Measurements from ENCODE around the gene CORO6. TPM values are rescaled to one million over a fixed set of nuclear protein-coding genes. Genes with fewer than 3 reads are reported as not detected.

The CORO6 gene
- total and polyA plus RNA-seq, 2 of the 13 experiments (the other 11 are each of a cell fraction or from before 2014, with no cell fraction given) = 0.42 to 0.82 TPM

- TF ChIP-seq TFDP2 (CRISPR knock-in tag; IDR thresholded peaks at IDR 0.05) (no peak; the same call in 1 of the 2 replicates), DMAP1 (CRISPR knock-in tag; IDR thresholded peaks at IDR 0.05) (0 out of 2 replicates have a peak, but pooled peaks have one; percentile 58), ZKSCAN8 (CRISPR knock-in tag; IDR thresholded peaks at IDR 0.05; ENCODE audit: borderline replicate concordance) (no peak), MIXL1 (CRISPR knock-in tag; IDR thresholded peaks at IDR 0.05) (no peak), FUBP1 (CRISPR knock-in tag; IDR thresholded peaks at IDR 0.05; ENCODE audit: borderline replicate concordance) (no peak), ZNF766 (CRISPR knock-in tag; IDR thresholded peaks at IDR 0.05; ENCODE audit: borderline replicate concordance) (no peak), DNMT3B (CRISPR knock-in tag; conservative IDR thresholded peaks at IDR 0.05) (no peak), FOXK1 (CRISPR knock-in tag; IDR thresholded peaks at IDR 0.05; ENCODE audit: borderline replicate concordance, low read depth) (no peak; the same call in 1 of the 2 replicates), GATAD2A (CRISPR knock-in tag; IDR thresholded peaks at IDR 0.05) (0 out of 2 replicates have a peak, but pooled peaks have one; percentile 3), ARID2 (CRISPR knock-in tag; IDR thresholded peaks at IDR 0.05; ENCODE audit: borderline replicate concordance) (peak; percentile 97; the same call in 1 of the 2 replicates), POGZ (CRISPR knock-in tag; IDR thresholded peaks at IDR 0.05) (peak; percentile 69; the same call in 1 of the 2 replicates), MAX (IDR thresholded peaks at IDR 0.05) (peak; percentile 71)
- TF ChIP-seq, protein P1, sequence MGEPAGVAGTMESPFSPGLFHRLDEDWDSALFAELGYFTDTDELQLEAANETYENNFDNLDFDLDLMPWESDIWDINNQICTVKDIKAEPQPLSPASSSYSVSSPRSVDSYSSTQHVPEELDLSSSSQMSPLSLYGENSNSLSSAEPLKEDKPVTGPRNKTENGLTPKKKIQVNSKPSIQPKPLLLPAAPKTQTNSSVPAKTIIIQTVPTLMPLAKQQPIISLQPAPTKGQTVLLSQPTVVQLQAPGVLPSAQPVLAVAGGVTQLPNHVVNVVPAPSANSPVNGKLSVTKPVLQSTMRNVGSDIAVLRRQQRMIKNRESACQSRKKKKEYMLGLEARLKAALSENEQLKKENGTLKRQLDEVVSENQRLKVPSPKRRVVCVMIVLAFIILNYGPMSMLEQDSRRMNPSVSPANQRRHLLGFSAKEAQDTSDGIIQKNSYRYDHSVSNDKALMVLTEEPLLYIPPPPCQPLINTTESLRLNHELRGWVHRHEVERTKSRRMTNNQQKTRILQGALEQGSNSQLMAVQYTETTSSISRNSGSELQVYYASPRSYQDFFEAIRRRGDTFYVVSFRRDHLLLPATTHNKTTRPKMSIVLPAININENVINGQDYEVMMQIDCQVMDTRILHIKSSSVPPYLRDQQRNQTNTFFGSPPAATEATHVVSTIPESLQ (CRISPR knock-in tag; conservative IDR thresholded peaks at IDR 0.05) = no peak
- TF ChIP-seq, protein P2, sequence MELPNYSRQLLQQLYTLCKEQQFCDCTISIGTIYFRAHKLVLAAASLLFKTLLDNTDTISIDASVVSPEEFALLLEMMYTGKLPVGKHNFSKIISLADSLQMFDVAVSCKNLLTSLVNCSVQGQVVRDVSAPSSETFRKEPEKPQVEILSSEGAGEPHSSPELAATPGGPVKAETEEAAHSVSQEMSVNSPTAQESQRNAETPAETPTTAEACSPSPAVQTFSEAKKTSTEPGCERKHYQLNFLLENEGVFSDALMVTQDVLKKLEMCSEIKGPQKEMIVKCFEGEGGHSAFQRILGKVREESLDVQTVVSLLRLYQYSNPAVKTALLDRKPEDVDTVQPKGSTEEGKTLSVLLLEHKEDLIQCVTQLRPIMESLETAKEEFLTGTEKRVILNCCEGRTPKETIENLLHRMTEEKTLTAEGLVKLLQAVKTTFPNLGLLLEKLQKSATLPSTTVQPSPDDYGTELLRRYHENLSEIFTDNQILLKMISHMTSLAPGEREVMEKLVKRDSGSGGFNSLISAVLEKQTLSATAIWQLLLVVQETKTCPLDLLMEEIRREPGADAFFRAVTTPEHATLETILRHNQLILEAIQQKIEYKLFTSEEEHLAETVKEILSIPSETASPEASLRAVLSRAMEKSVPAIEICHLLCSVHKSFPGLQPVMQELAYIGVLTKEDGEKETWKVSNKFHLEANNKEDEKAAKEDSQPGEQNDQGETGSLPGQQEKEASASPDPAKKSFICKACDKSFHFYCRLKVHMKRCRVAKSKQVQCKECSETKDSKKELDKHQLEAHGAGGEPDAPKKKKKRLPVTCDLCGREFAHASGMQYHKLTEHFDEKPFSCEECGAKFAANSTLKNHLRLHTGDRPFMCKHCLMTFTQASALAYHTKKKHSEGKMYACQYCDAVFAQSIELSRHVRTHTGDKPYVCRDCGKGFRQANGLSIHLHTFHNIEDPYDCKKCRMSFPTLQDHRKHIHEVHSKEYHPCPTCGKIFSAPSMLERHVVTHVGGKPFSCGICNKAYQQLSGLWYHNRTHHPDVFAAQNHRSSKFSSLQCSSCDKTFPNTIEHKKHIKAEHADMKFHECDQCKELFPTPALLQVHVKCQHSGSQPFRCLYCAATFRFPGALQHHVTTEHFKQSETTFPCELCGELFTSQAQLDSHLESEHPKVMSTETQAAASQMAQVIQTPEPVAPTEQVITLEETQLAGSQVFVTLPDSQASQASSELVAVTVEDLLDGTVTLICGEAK (IDR thresholded peaks at IDR 0.05) = no peak
- TF ChIP-seq, protein P2 (CRISPR knock-in tag; IDR thresholded peaks at IDR 0.05) = peak; percentile 43
Measured at GRCh38 chr17:29565643-29566472, 56.9 kb downstream of the CORO6 start (continued).
